Thyroid gland (tissue), 4 donors: Measurements from ENCODE around the gene PMEPA1. TPM values are rescaled to one million over a fixed set of nuclear protein-coding genes. Genes with fewer than 3 reads are reported as not detected.

Source experiments
- DNase-seq, 2 donors: peaks; one replicate each; pipeline ENCODE4 v3.0.0-alpha.2; 2019
- H3K27ac ChIP-seq, 3 donors: fragments of 200-600 bp; sonication (generic); 1 replicate in 2 of 3; 2 replicates in 1 of 3; pipeline ENCODE4 v1.5.1; 2016 to 2019; ENCODE audit warnings: mild to moderate bottlenecking in 1 of 3, moderate library complexity in 1 of 3
- H3K27me3 ChIP-seq: fragments of 200-600 bp; sonication (generic); one replicate; pipeline ENCODE4 v1.5.1; 2019
- H3K36me3 ChIP-seq, 2 donors: fragments of 200-600 bp; sonication (generic); one replicate each; pipeline ENCODE4 v1.5.1; 2016 to 2019
- H3K4me1 ChIP-seq, 2 donors: fragments of 200-600 bp; sonication (generic); one replicate each; pipeline ENCODE4 v1.5.1; 2017 to 2019
- H3K4me3 ChIP-seq, 3 donors: fragments of 200-600 bp; sonication (generic); replicated peaks in 1 of 3; 1 replicate in 2 of 3; 2 replicates in 1 of 3; pipeline ENCODE4 v1.5.1; 2016; ENCODE audit warnings: mild to moderate bottlenecking in 1 of 3
- H3K9me3 ChIP-seq: fragments of 200-600 bp; sonication (generic); one replicate; pipeline ENCODE4 v1.5.1; 2017
- POLR2A ChIP-seq, 2 donors: fragments of 450-650 bp; IDR thresholded peaks; one replicate each; pipeline ENCODE4 v1.6.1; 2017; ENCODE audit warnings: antibody characterized with exemption in 2 of 2, mild to moderate bottlenecking in 2 of 2, moderate library complexity in 1 of 2
- WGBS, 2 donors: methylation state at CpG; one replicate each; pipeline ENCODE4 v1.1.5; 2017; 5-methylcytosine and 5-hydroxymethylcytosine counted together
- intact Hi-C: fragments of 100-400 bp; cut with DNase I; formaldehyde crosslinking; loops from one replicate; pipeline ENCODE4 v1.15.1; 2023
- total RNA-seq, 4 donors: library from RNA; depleted of rRNA; stranded (reverse); fragments of >200 nt; gene quantifications; one replicate each; pipeline ENCODE4 v1.2.3, GENCODE V29; 2016
- TF ChIP-seq, protein P1 (sequence below), 6 experiments: fragments of 200-600 bp in 3 of 6; fragments of 450-650 bp in 3 of 6; sonication (generic) in 3 of 6; IDR thresholded peaks; one replicate each; pipeline ENCODE4 v1.5.1; 2016 to 2019; ENCODE audit warnings: antibody characterized with exemption in 6 of 6, mild to moderate bottlenecking in 2 of 6, inconsistent platforms in 1 of 6, moderate library complexity in 1 of 6

Gene PMEPA1
- total RNA-seq, 4 donors from 2014 or later: 6.5 to 12.6 (median 8.3) TPM

DNA sequence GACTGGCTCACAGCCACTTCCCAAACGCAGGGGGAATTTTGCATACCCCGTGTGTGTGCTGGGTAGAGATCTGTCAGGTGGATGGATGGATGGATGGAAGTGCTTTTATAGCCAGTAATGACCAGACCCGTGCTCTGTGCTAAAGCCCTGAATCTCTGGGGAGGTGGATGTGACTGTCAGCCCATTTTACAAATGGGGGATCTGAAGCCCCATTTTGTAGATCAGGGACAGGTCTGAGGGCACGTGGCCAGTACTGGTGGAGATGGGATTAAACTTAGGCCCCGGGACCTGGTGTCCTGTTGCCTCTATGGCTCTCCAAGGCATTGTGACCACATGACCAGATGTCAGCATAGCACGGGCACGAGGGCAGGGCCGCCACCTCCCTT lies 51.4 kb downstream of the PMEPA1 start:
- TF ChIP-seq POLR2A (IDR thresholded peaks at IDR 0.05): no peak
- TF ChIP-seq, protein P1, sequence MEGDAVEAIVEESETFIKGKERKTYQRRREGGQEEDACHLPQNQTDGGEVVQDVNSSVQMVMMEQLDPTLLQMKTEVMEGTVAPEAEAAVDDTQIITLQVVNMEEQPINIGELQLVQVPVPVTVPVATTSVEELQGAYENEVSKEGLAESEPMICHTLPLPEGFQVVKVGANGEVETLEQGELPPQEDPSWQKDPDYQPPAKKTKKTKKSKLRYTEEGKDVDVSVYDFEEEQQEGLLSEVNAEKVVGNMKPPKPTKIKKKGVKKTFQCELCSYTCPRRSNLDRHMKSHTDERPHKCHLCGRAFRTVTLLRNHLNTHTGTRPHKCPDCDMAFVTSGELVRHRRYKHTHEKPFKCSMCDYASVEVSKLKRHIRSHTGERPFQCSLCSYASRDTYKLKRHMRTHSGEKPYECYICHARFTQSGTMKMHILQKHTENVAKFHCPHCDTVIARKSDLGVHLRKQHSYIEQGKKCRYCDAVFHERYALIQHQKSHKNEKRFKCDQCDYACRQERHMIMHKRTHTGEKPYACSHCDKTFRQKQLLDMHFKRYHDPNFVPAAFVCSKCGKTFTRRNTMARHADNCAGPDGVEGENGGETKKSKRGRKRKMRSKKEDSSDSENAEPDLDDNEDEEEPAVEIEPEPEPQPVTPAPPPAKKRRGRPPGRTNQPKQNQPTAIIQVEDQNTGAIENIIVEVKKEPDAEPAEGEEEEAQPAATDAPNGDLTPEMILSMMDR (IDR thresholded peaks at IDR 0.05): no peak
- 87 to 88% methylated on average over 6 to 8 of the region's 8 CpGs for WGBS, 2 donors
- Histone ChIP-seq H3K4me3 (no peak overlapping the region), H3K36me3 (no peaks in the 10 kb centered on the region), H3K27ac (peak overlapping the region in 1 of 3 donors; percentile 12), H3K9me3 (no peaks in the 10 kb centered on the region), H3K27me3 (no peaks in the 10 kb centered on the region), H3K4me1 (peaks cover 14 to 15% of the 10 kb centered on the region in 2 donors)
- intact Hi-C loops: loop anchor here (10.0 kb wide), 1 partner anchor 426 kb away; no protein-coding TSS in a partner anchor
- DNase-seq: no peak

GRCh38 chr20:57657535-57658446 lies 52.0 kb downstream of the PMEPA1 start:
- WGBS, 2 donors: 80 to 90% methylated on average over 27 to 30 of the region's 36 CpGs

DNA sequence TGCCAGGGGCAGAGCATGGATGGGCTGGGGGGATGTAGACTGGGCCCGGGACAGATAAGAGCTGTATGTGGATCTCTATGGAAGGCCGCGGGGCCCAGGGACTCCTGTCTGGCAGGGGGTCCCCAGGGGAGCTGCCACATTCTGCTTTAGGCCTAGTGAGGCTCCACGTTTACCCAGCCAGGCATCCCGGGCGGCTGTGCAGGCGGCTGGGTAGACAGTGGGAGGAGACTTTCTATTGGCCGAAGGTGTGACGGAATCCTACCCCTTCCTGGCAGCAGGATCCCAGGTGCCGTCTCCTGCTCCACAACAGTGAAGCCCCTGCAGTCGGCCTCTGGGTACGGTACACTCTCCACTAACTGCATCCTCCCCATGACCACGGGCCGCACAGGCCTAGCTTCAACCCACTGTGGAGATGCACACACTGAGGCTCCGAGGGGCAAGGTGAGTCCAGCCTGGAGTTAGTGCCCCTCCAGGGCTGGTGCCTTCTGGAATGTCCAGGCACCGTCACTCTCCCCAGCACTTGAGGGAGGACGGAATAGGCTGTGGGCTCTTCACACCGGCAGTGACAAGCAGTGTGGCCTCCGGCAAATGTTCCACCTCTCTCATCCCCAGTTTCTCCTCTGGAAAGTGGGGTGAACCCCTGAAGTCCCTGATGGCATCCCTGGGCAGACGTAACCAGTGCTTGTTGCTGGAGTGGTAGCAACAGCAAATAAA lies 52.8 kb downstream of the PMEPA1 start:
- intact Hi-C loops: loop anchor here (10.0 kb wide), 1 partner anchor 428 kb away; no protein-coding TSS in a partner anchor
- Histone ChIP-seq H3K9me3 (no peaks in the 10 kb centered on the region), H3K4me1 (peaks cover 14 to 15% of the 10 kb centered on the region in 2 donors), H3K4me3 (no peak overlapping the region), H3K27me3 (no peaks in the 10 kb centered on the region), H3K27ac (no peak overlapping the region), H3K36me3 (peaks cover 3 to 7% of the 10 kb centered on the region in 2 donors)
- 94 to 96% methylated on average over 19 to 20 of the region's 20 CpGs for WGBS, 2 donors
- no peak for TF ChIP-seq POLR2A (IDR thresholded peaks at IDR 0.05)
- TF ChIP-seq, protein P1 (IDR thresholded peaks at IDR 0.05): no peak
- no peak for DNase-seq

More at GRCh38 chr20:57657535-57658446, 52.0 kb downstream of the PMEPA1 start:
- H3K9me3 ChIP-seq: no peaks in the 10 kb centered on the region
- H3K27ac ChIP-seq: peak overlapping the region in 1 of 3 donors; percentile 12
- no peaks in the 10 kb centered on the region for H3K27me3 ChIP-seq
- H3K4me3 ChIP-seq: no peak overlapping the region
- H3K36me3 ChIP-seq: no peaks in the 10 kb centered on the region
- DNase-seq: peak; percentile 41 to 64
- peaks cover 14 to 15% of the 10 kb centered on the region in 2 donors for H3K4me1 ChIP-seq
- no peak for TF ChIP-seq POLR2A (IDR thresholded peaks at IDR 0.05)
- TF ChIP-seq, protein P1 (IDR thresholded peaks at IDR 0.05): no peak
- intact Hi-C loops: loop anchor here (10.0 kb wide), 1 partner anchor 427 kb away; no protein-coding TSS in a partner anchor

- Histone ChIP-seq H3K4me1 (peaks cover 9% of the 10 kb centered on the region in 2 donors), H3K36me3 (peaks cover 7% of the 10 kb centered on the region in 2 donors), H3K4me3 (no peak overlapping the region), H3K27ac (no peak overlapping the region), H3K27me3 (no peaks in the 10 kb centered on the region), H3K9me3 (no peaks in the 10 kb centered on the region)
- TF ChIP-seq POLR2A (IDR thresholded peaks at IDR 0.05): no peak
- TF ChIP-seq, protein P1 (IDR thresholded peaks at IDR 0.05): no peak
- 85 to 88% methylated on average over 14 to 15 of the region's 15 CpGs for WGBS, 2 donors
- intact Hi-C loops: loop anchor here (10.0 kb wide), 1 partner anchor 428 kb away; no protein-coding TSS in a partner anchor
- DNase-seq: no peak
Observed at GRCh38 chr20:57656252-57656820, 53.5 kb downstream of the PMEPA1 start.
